GM12875 (cell line): Measurements from ENCODE around the gene RCAN1.
A peak's percentile ranks its signal among the peaks of the same experiment; 100 is the strongest.

ENCODE experiments used
- H3K4me3 ChIP-seq: one replicate; pipeline ENCODE4 v1.5.1; 2011; ENCODE audit warnings: low read depth, low read length, control low read depth
- CTCF ChIP-seq: IDR thresholded peaks from 2 replicates; pipeline ENCODE4 v1.5.1; 2011; ENCODE audit warnings: low read depth, mild to moderate bottlenecking, control low read depth, inconsistent platforms, low read length, moderate library complexity, borderline replicate concordance; ENCODE audit not compliant: insufficient read depth

RCAN1 gene

DNA sequence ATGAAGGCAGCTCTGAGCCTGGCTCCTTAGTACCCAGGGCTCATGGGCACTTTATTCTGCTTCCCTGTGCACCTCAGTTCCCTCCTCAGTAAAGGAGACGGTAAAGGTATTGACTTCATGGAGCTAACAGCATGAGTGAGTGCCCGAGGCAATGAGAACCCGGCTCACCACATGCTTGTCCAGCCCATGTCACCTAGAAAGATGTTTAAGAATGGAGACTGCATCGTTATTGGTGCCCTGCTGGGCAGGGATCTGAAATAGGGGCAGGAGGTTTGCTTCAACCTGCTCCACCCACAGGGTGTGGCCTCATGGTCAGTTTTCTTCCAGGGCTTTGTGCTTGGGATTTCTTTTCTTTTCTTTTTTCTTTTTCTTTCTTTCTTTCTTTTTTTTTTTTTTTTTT is 95.9 kb downstream of the RCAN1 start:
- TF ChIP-seq CTCF, result no peak

DNA sequence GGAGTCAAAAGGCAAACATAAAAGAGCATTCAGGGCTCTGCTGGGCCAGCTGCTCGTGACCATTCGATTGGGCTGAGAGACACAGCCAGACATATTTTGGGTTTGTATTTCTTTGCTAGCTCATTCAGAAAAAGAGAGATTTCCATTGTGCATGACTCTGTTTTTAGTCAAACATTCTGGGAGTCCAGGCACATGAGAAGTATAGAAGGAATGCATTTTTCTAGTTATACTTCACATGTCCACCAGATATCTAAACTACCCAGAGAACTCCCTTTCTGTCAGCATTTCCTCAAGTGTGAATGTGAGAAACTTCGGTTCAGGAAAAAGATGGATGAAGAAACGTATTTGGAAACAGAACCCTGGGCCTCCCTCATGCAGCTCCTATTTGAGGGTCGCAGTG is 96.6 kb downstream of the RCAN1 start:
- no peak overlapping the region for H3K4me3 ChIP-seq
- no peak for TF ChIP-seq CTCF

More for the DNA sequence above, 95.9 kb downstream of the RCAN1 start:
- H3K4me3 ChIP-seq, result no peak overlapping the region

GRCh38 chr21:34517491-34518245 is 97.2 kb downstream of the RCAN1 start:
- H3K4me3 ChIP-seq, result no peak overlapping the region
- peak; percentile 47; the same call in 1 of the 2 replicates for TF ChIP-seq CTCF

GRCh38 chr21:34517039-34517438 is 97.9 kb downstream of the RCAN1 start:
- no peak overlapping the region for H3K4me3 ChIP-seq
- no peak for TF ChIP-seq CTCF

- H3K4me3 ChIP-seq, result no peak overlapping the region
- no peak for TF ChIP-seq CTCF
Observed at GRCh38 chr21:34514576-34515115, 100.3 kb downstream of the RCAN1 start.

DNA sequence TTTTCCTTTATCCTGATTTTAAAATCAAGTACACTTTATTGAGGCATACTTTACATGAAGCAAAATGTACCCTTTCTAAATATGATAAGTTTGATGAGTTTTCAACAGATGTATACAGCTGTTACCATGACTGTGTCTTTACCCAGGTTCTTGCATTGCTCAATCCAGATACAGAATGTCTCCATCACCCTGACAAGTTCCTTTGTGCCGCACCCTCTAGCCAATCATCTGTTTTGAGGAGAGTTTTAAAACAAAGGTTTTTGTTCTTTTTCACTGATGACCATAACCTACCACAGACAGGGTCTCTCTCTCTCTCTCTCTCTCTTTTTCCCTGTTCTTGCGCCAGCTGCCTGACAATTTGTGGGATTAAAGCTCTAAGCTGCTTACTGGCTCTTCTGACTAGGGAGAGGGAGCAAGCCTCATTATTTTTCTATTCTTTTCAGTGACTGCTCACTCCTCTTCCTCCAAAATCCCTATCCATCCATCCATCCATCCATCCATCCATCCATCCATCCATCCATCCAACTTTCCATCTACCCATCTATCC is 101.7 kb downstream of the RCAN1 start:
- no peak for TF ChIP-seq CTCF
- H3K4me3 ChIP-seq, result no peak overlapping the region
